NCI-H2107 (cell line): Measurements from ENCODE around the gene OPCML.

ENCODE experiments used
- DNase-seq: peaks from one replicate; lab custom pipeline; 2025; lab: John Stamatoyannopoulos, UW

OPCML gene

DNA sequence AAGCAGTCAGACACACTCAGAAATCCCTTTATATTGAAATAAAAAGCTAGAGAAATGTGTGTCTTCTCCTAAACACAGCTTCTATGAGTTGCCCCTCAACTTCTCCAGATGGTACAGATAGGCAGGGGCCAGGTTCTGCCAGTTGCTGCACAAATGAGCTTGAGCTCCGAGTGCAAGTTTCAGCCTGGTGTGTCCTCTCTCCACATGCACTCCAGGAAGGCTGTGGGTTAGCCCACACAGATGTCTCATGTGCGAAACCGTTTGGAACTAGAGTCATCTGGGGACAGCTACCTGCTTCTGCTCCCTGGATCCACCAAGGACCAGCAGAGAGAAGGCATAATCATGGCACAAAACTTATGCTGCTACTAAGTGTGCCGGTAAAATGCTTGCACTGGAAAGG lies 812.6 kb downstream of the OPCML start:
- DNase-seq: no peak

DNA sequence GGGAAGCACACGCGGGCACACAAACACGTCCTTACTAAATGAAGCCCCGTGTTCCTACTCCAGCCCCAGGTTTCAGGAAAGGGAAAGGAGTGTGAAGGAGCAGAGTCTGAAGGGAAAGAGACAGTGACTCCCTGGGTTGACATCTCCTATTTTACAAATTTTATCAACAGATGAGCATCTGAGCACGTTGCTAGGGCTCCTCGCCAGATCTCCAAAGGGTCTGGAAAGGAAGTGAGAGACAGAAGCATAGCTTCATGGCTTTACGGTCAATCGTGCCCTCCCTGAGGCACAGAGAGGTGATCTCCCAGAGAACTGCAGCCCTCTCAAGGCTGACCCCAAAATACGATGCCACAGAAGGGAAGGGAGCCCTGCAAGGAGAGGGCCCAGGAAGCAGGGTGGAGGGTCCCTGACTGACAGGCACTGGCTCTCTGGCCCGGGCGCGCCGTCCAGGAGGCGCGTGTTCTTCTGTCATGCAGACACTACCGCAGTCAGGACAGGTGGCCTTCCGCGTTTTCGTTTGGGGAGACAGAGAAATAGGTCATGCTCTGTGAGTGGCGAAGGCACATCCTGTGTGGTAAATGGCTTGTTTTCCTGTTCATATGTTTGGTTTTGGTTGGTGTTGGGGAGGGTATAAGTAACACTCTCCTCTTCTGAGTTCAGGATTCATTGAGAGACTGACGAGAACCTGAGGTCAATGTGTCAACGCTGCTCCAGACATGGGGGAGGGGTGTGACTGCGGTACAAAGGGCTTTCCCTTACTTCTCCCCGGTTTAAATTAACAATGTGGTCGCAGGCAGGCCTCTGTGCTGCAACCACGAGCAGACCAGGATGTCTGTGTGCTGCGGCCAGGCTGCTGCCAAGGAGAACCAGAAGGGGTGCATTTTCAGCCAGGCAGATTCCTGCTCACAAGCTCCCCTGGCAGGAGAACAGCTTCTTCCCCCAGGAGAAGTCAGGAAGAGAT lies 813.3 kb downstream of the OPCML start:
- no peak for DNase-seq

DNA sequence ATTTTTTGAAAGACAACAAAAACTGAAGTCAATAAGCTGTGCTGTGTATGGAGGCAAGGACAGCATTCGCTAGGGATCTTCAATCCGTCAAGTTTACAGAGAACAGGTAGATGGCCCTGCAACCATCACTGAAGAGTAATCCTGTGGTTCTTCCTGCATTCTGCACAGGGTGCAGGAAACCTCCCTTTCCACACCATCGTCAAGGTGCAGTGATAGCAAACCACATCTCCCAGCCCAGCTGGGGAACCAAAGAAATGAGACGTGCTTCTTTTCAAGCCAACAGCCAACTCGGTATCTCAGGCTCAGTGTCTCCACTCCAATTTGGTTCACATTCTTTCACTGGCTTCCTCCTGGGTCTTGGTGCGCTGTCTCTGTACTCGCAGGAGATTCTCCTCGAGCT lies 814.5 kb downstream of the OPCML start:
- DNase-seq: no peak

DNA sequence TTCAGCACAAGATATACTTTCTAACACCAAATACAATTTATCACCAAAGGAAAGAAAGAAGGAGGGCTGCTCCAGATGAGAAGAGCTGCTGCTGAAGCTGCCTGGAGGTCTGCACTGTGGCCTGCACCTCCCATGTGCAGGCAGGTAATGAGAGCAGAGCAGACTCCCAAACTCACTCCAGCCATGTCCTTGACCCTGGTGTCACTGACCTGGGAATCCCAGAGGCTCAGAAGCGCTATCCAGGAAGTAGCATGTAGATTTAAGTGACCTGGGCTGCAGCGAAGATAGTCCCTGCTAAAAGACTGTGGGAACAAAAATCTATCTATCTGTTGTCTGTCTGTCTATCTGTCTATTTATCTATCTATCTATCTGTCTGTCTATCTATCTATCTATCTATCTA lies 816.3 kb downstream of the OPCML start:
- DNase-seq: no peak

DNA sequence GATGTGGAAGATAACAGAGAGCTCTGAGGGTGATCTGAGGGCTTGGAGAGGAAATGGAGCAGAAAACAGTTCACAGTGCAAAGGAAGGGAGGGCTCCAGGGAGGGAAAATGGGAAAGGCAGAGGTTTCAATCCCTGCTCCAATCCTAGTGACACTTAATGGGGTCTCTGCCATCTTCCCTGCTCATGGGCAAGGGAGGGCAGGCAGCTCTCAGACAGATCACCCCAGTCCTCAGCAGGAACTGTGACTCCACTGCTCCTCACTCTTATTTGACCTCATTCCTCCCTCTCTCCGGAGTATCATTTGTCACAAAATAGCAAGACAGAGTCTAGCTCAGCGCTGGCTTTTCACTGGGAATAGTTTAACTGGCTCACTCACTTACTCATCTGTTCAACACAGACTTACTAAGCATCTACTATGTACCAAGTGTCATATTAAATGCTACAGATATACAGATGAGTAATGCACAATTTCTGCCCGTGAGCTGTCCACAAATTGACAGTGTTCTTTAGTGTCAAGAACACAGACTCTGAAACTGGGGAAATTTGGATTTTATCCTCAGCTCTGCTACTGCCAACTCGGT lies 817.4 kb downstream of the OPCML start:
- no peak for DNase-seq

DNA sequence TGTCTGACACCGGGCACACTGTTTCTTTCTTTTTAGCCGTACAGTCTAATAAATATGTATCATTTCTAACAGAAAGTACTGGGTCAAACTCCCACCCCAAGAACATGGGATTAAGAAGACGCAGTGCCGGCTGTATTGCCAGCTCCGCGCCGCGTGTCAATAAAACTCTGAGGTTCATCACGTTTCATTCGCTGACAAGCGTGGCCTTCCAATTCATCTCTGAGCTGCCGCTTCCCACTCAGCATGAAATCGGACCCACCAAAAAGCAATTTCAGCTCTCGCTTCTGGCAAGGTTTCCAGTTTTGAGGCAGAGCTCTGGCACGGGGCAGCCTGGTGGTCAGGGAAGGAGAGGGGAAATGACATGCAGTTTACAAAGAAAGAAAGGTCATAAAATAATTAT lies 819.8 kb downstream of the OPCML start:
- no peak for DNase-seq

DNA sequence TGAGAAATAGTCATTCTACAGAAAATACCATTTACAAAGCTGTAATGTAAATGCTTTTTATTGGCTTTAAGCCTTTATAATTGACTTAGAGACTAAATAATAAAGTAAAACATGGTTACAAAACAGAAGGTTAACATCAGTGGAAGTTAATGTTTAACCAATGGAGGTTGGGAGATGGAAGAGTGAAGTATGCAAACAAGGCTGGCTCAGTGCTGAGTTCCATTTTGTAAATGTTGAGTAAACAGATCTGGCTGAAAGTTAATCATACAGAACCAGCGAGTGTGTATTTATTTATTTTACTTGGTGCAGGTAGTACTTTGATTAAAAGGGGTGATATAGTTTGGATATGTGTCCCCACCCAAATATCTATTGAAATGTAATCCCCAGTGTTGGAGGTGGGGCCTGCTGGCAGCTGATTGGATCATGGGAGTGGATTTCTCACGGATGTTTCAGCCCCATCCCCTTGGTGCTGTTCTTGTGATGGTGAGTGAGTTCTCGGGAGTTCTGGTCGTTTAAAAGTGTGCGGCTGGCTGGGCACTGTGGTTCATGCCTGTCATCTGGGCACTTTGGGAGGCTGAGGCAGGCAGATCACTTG lies 827.4 kb downstream of the OPCML start:
- no peak for DNase-seq

DNA sequence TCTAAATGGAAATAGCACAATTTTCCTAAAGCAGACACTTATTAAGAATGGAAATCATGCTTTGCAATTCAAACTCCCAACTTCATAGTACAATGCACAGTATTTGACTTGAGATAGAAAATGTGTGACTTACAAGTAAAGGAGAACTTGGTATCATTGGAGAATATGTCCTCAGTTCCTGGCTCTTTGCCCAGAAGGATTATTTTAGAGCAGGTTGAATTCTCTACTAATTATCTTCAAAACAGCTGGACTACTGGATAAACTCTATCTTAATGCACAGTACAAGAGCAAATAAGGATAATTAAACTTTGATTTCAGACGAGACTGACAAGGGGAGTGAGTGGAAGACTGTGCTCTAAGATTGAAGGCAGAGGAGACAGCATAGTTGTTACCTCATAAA lies 839.4 kb downstream of the OPCML start:
- no peak for DNase-seq

DNA sequence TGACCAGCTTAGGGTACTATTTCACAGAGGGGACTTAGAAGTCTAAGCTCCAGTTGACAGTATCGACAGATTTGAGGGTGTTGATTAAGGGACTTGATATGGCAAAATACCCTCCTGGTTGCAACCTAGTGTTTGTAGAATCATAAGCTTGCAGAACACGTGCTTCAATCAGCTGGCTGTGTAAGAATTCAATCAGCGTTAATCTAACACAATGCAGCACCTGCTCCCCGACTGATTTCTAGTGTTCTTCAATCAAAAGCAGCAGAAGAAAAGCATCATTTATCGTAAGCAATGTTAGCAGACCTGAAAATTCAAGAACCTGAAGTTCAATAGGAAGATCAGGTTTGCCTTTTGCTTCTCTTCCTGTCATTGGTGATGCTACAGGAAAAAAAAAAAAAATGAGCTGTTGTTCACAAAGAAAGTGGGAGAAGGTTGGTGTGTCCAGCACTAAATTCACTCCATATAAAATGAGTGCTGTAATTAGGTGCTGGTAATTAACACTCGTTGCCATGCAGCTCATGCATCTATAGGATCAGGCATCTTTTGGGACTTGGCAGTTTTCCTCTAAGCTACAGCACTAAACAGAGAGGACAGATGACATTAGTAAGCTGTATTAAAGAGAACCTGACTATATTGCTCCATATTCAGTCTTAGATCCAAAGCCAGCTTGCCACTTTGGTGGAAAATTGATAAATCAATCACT lies 840.3 kb downstream of the OPCML start:
- no peak for DNase-seq

DNA sequence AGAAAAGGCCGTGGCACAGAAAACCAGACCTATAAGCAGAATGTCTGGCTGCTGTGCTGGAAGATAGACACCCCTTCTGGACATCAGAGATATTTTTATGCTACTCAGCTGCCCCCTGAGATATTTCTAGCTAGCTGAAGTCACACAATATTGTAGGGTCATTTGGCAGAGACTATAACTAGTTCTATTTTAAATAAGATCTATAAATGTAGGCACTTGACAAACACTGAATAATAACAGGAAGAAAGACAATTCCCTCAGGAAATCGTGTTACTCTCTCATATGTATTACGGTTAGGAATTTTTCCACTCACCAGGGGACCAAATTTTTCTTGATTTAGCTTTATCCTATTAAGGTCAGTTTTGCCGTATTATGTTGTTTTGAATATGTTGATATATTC lies 845.4 kb downstream of the OPCML start:
- no peak for DNase-seq

DNA sequence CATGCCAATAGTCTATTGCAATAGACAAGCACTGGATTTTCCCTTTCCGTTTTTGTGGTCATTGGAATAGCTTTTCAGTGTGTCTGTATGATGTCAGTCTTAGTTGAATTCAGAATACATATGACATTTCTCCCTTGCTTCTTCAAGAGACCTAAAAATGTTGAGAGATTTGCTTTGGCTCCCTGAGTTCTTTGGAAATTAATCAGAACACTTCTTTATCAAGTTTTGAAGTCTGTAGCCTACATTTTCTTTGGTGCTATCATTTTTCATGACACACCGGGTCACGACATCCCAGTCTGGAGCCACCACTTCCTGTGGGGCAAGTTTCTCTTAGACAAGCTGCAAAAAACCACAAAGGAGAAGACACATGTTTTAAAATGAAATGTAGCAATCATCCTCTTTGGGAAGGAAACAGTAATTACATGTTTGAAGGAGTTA lies 847.1 kb downstream of the OPCML start:
- no peak for DNase-seq

DNA sequence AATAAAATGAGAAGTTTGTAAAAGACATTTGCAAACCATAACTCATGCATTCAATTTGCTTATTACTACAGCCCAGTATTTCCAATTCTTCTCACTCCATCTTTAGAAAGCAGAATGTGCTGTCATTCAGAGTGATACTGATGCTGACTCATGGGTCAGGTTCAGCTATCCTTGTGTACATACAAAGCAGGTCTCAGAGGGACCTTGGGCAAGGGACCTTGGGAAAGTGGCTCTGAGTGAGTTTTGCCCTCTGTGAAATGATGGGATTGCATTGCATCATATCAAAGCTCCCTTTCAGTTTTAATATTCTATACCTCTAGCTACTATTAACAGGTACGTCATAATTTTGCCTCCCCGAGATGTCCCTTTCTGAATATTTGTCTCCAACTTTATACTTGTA lies 848.7 kb downstream of the OPCML start:
- no peak for DNase-seq

DNA sequence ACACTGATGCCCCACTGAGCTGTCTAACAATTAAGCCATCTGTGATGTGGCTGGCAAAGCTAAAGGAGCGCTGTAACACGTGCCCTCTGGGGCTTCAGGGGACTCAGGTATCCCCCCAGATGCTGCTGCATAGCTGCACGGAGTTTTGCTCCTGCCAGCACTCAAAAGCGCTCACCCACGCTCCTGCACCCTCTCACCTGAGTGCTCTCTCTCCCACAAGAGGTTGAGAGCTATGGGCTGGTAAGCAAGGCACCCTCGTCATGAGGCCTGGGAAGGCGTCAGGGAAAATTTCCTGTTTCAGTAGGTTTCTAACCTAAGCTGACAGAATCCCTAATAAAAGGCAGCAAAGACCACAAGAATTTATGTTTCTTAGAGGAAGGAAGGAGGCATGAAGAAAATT lies 850.3 kb downstream of the OPCML start:
- DNase-seq: no peak

DNA sequence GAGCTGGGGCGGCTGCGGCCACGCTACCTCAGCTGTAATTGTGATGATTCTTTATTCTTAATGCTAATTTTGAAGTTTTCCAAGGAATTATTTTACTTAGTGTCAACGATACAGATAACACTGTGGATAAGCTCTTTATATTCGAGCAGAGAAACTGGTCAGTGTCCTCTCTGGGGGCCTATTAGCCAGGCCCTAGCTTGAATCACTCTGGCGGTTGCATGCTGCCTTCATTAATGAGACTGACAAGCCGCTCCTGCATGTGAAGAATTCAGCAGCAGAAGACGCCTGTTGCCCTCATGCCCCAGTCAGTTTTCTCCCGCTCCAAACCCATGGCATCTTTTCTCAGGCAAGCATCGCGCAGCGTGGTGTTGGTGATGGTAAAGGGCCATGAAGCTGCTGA lies 851.7 kb downstream of the OPCML start:
- DNase-seq: no peak

DNA sequence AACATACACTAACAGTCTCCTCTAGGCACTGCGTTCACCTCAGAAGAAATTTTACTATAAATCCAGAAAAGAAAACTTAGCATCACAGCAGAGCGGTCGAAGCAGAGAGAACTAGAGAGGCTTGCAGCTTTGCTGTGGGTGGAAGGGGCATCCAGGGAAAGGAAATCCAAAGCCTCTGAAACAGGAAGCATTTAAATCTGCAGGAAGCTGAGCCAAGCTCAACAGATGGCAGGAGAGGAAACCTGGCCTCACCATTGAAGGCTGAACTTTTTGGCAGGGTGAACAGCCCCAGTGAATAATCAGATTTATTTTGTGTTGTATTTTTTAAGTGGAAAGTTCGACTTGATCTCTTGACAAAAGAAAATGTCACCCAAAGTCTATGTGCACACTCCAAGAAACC lies 858.1 kb downstream of the OPCML start:
- DNase-seq: no peak

DNA sequence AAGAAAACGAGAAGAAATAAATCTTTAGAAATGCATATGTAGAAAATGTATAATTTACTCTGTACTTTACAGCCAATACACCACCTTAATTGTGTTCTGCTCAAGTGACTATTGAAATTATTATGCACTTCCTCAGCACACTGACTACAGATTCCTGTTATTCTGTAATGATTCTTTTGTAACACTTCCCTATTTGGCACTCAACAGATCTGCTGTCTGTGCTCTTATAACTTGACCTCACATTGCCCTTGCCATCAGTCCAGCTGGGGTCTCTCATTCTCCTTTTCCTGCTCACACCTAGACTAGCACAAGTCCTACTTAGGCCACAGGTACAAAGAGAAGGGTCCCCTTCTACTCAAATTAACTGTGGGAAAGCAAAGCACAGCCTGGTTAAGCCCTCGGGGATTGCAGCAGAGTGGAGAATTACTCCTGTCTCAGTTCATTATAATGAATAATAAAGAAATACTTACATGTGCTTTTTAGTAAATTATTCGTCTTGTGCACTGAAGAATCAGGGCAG lies 860.4 kb downstream of the OPCML start:
- DNase-seq: no peak

DNA sequence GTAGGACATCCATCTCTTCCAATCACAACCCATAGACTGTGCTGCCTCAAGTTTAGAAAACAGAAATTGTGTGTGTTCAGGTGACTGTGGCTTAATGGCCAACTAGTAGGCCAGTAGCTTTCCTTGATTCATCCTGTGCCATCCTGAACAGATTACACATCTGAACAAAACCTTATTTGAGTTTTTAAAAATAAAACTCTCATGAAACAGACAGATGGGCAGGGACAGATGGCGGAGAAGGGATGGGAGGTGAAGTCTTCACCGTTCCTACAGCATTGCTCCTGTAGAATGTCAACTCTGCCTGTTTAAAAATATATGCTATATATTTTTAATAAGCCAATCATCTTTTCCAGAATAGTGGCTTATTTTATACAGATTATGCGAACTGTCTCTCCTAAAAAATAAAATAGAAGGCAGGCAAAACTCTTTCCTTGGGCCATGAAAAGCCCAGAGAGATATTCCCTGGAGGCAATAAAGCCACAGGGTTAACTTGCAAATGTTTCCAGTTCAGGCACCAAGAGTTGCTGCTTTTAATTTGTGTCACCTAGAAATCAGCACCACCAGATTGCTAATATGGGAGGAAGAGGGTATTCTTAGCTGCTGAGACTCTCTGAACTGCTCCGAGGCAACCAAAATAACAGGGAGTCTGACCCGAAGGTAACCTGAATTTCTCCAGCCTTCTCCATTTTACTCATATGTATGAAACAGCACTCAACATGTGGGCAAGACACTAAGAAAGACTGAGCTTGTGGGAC lies 861.2 kb downstream of the OPCML start:
- no peak for DNase-seq

DNA sequence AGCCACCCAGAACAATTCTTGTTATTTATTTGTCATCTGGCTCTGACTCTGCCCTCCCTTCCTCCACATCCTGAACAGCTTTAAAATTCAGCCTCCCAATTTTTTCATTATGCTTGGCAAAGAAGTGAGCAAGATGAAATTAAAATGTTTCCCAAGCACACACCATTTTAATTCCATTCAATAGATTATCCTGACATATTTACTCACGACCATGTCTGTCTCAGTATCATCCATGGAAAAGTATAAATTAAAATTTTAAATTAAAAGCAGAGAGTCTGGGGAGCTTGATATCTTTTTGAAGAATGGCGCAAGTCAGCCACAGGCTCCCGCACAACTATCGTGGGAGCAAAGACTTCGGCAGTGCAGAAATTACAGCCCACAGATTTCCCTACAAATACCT lies 862.4 kb downstream of the OPCML start:
- DNase-seq: no peak

DNA sequence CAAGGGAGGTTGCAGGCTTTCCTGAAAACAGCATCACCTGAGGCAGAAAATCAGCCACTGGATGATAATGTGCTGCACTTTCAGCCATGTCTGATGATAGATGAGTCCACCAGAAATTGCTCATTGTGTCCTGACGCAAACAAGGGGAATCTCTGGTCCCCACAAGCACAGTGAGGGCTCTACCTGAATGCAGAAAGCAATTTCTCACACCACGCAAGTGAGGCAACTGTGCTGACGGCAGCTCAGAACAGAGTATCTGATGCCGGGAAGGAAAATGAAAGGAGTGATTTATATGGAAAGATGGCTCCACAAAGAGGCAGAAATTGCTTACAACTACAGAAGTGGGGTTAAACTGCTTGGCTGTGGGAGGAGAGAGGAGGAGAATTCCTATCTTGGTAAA lies 867.1 kb downstream of the OPCML start:
- no peak for DNase-seq

DNA sequence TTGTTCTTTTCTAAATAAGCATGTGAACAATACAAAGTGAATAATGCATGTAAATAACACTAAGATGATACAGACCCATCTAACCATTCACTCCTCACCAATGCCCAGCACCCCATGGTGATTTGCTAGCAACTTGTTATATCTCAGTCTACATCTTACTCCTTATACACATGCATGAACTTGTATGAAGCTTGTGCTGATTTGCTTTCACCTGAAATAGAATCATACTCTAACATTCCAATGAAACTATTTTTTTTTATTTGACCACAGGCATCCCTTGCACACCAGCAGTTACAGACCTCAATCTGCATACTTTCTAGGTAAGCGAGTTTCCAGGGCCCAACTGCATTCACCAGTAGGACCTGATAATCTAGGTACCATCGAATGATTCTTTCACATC lies 873.6 kb downstream of the OPCML start:
- DNase-seq: no peak

DNA sequence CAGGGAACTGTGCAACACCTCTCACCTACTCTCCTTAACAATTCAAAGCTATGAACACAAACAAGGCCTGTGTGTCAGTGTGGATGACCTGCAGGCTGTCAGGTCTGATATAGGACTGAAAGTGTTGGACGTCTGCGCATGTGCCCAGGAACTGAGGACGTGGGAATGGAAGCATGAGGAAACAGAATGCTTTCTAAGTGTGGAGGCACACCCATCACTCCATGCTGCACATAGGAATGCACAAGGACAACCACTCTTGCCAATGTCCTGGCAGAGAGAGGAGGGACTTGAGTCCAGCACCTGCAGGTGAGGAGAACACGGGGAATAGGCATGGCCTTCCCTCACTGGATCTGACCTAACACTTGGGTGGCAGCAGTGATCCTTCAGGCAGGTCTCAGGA lies 874.3 kb downstream of the OPCML start:
- no peak for DNase-seq
